ENCODE measurements around the gene RNF8.

Gene RNF8

DNA sequence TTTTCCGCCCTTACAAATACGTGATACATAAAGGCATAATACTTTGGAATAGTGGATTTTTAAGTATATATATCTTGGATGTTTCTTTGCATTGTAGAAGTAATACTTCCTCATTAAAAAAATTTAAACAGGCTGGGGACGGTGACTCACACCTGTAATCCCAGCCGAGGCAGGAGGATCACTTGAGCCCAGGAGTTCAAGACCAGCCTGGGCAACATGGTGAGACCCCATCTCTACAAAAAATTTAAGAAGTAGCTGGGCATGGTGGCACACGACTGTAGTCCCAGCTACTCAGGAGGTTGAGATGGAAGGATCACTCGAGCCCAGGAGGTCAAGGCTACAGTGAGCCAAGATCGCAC is 38.6 kb upstream of the RNF8 start:
- DNase-seq (ENCODE audit: low read depth): no peak
- no peak overlapping the region for H3K4me3 ChIP-seq (replicated peaks; ENCODE audit: low read depth, low read length)
- TF ChIP-seq CTCF (IDR thresholded peaks at IDR 0.05; ENCODE audit: low read length, missing control alignments): no peak

GRCh38 chr6:37316071-37316470 is 37.7 kb upstream of the RNF8 start:
- H3K4me3 ChIP-seq (replicated peaks; ENCODE audit: low read depth, low read length): no peak overlapping the region
- no peak for DNase-seq (ENCODE audit: low read depth)
- TF ChIP-seq CTCF (IDR thresholded peaks at IDR 0.05; ENCODE audit: low read length, missing control alignments): no peak

DNA sequence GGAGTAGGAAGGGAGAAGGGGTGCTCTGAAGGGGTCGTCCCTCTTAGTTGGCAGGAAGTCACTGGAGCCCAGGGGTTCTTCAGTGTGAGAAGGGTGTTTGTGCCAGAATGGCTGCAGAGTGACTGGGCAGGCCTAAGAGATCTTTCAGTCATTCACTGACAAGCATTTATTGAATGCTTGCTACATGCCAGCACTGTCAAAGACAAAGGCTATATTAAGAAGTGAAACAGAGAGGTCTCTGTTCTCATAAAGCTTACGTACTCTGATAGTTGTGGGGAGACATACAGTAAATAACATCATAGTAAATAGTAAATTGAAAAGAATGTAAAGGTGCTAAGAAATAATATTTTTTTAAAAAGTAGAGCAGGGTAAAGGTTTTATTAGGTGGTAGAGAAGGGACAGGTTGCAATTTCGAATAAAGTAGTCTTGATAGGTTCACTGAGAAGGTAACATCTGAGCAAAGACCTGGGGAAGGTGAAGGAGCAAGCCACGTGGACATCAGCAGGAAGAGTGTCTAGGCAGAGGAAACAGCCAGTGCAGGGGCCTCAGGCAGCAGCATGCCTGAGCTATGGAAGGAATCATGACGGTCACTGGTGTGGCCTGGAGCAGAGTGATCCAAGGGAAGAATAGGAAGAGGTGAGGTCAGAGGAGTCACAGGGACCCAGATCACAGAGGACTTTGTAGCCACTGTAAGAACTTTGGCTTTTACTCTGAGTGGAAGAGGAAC is 36.3 kb upstream of the RNF8 start:
- H3K4me3 ChIP-seq (replicated peaks; ENCODE audit: low read depth, low read length): no peak overlapping the region
- no peak for TF ChIP-seq CTCF (IDR thresholded peaks at IDR 0.05; ENCODE audit: low read length, missing control alignments)
- DNase-seq (ENCODE audit: low read depth): no peak

- no peak overlapping the region for H3K4me3 ChIP-seq (replicated peaks; ENCODE audit: low read depth, low read length)
- no peak for DNase-seq (ENCODE audit: low read depth)
- no peak for TF ChIP-seq CTCF (IDR thresholded peaks at IDR 0.05; ENCODE audit: low read length, missing control alignments)
These were observed 34.6 kb upstream of the RNF8 start for GRCh38 chr6:37319156-37319555.

DNA sequence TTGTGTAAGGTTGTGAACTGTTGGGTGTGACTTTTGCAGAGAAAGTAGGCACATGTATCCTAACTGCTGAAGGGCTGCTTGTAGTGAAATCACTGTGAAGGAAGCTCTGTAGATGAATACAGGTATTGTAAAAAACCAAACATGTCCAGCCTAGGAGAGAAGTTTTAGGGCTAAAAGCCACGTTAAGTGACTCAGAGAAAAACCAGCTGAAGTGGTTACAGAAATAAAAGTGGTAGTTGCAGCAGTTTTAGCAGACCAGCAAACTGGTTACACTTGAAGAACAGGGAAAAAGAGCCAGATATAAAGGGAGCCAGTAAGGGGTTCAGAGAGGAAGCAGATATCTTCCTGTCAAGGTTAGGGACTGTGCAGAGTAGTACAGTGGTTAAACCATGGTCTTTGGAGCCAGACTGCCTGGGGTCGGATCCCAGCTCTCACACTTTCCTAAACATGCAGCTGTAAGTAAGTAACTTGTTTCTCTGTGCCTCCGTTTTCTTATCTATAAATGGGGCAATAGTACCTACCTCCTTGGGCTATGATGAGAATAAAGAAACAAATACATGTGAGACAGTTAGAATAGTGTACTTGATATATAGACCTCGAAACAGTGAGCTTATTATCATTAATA is 33.8 kb upstream of the RNF8 start:
- TF ChIP-seq CTCF (IDR thresholded peaks at IDR 0.05; ENCODE audit: low read length, missing control alignments): no peak
- no peak for DNase-seq (ENCODE audit: low read depth)
- no peak overlapping the region for H3K4me3 ChIP-seq (replicated peaks; ENCODE audit: low read depth, low read length)

GRCh38 chr6:37320646-37321045 is 33.1 kb upstream of the RNF8 start:
- no peak overlapping the region for H3K4me3 ChIP-seq (replicated peaks; ENCODE audit: low read depth, low read length)
- TF ChIP-seq CTCF (IDR thresholded peaks at IDR 0.05; ENCODE audit: low read length, missing control alignments): no peak
- no peak for DNase-seq (ENCODE audit: low read depth)

DNA sequence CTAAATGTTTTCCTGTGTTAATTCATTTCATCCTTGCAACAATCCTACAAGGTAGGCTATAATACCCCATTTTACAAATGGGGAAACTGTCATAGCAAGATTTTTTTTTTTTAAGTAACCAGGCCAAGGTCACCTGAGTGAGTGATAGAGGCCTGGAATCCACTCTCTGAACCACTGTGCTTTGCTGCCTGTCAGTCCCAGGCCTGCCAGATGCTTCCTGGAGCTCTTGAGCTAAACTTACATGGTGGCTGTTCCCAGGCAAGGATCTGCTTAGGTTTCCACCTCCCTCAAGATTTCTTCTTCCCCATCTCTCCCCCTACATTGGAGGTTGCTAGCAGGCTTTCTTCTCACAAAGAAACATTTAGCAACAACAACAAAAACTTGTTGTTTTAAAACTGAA is 32.7 kb upstream of the RNF8 start:
- DNase-seq (ENCODE audit: low read depth): no peak

More for the DNA sequence above, 32.7 kb upstream of the RNF8 start:
- no peak overlapping the region for H3K4me3 ChIP-seq (replicated peaks; ENCODE audit: low read depth, low read length)
- TF ChIP-seq CTCF (IDR thresholded peaks at IDR 0.05; ENCODE audit: low read length, missing control alignments): no peak

All from fibroblast of pulmonary artery (primary cell).